GM12873 (cell line): ENCODE data around the gene HDAC7.

ENCODE experiments used
- CTCF ChIP-seq: IDR thresholded peaks from 2 replicates; pipeline ENCODE4 v1.5.1; 2012; ENCODE audit warnings: low read depth, mild to moderate bottlenecking, moderate library complexity, low read length, control low read depth; ENCODE audit not compliant: insufficient read depth; ENCODE audit errors: missing control alignments

The HDAC7 gene

GRCh38 chr12:47769234-47770085, 50.2 kb downstream of the HDAC7 start:
- no peak for TF ChIP-seq CTCF

GRCh38 chr12:47768323-47768811, 51.3 kb downstream of the HDAC7 start:
- no peak for TF ChIP-seq CTCF

GRCh38 chr12:47767216-47767724, 52.4 kb downstream of the HDAC7 start:
- peak; percentile 77 for TF ChIP-seq CTCF

GRCh38 chr12:47766502-47767215, 53.0 kb downstream of the HDAC7 start:
- TF ChIP-seq CTCF: no peak

- TF ChIP-seq CTCF: no peak
Measured at GRCh38 chr12:47763481-47764346, 56.0 kb downstream of the HDAC7 start.

GRCh38 chr12:47762850-47763465, 56.7 kb downstream of the HDAC7 start:
- no peak for TF ChIP-seq CTCF
